SK-N-SH treated with all-trans-retinoic acid at 6 μM for 48 hours (cell line): Measurements from ENCODE around the gene MYL9.

Experiments used
- ARNTL ChIP-seq: fragments of 450-650 bp; formaldehyde crosslinking; IDR thresholded peaks from 2 replicates; pipeline ENCODE4 v1.5.0; 2020; ENCODE audit warnings: low read depth, mild to moderate bottlenecking, moderate library complexity, borderline replicate concordance
- PPARA ChIP-seq: fragments of 250-450 bp; sonication (Bioruptor Pico); IDR thresholded peaks from 2 replicates; pipeline ENCODE4 v1.5.0; 2020; ENCODE audit warnings: mild to moderate bottlenecking, borderline replicate concordance
- RARB ChIP-seq: fragments of 250-450 bp; sonication (Bioruptor Pico); IDR thresholded peaks from 2 replicates; pipeline ENCODE4 v1.8.0; 2021; ENCODE audit warnings: mild to moderate bottlenecking, moderate library complexity
- TCF4 ChIP-seq: fragments of 250-450 bp; sonication (Bioruptor Pico); IDR thresholded peaks from 2 replicates; pipeline ENCODE4 v1.8.0; 2021; ENCODE audit warnings: mild to moderate bottlenecking, moderate library complexity, borderline replicate concordance
- TOX ChIP-seq: fragments of 250-450 bp; sonication (Bioruptor Pico); IDR thresholded peaks from 2 replicates; pipeline ENCODE4 v1.8.0; 2021; ENCODE audit warnings: mild to moderate bottlenecking, moderate library complexity, borderline replicate concordance
- ZFP3 ChIP-seq: fragments of 250-450 bp; sonication (Bioruptor Pico); IDR thresholded peaks from 2 replicates; pipeline ENCODE4 v1.5.0; 2020; ENCODE audit warnings: mild to moderate bottlenecking, moderate library complexity
- ZNF8 ChIP-seq: fragments of 450-650 bp; formaldehyde crosslinking; IDR thresholded peaks from 2 replicates; pipeline ENCODE4 v1.5.0; 2020; ENCODE audit warnings: mild to moderate bottlenecking, moderate library complexity
- TF ChIP-seq, protein P1 (sequence below): fragments of 250-450 bp; sonication (Bioruptor Pico); IDR thresholded peaks from 2 replicates; pipeline ENCODE4 v1.8.0; 2021; ENCODE audit warnings: low read depth, mild to moderate bottlenecking, moderate library complexity, borderline replicate concordance
- TF ChIP-seq, protein P2 (sequence below): fragments of 250-450 bp; sonication (Bioruptor Pico); IDR thresholded peaks from 2 replicates; pipeline ENCODE4 v1.5.1; 2021; ENCODE audit warnings: mild to moderate bottlenecking, moderate library complexity
- TF ChIP-seq, protein P3 (sequence below): fragments of 250-450 bp; sonication (Bioruptor Pico); IDR thresholded peaks from 2 replicates; pipeline ENCODE4 v1.5.1; 2020; ENCODE audit warnings: low read depth, mild to moderate bottlenecking, moderate library complexity
- TF ChIP-seq, protein P4 (sequence below): fragments of 250-450 bp; sonication (Bioruptor Pico); IDR thresholded peaks from 2 replicates; pipeline ENCODE4 v1.5.0; 2020; ENCODE audit warnings: mild to moderate bottlenecking, moderate library complexity
- TF ChIP-seq, protein P5 (sequence below): fragments of 250-450 bp; sonication (Bioruptor Pico); IDR thresholded peaks from 2 replicates; pipeline ENCODE4 v1.8.0; 2020; ENCODE audit warnings: mild to moderate bottlenecking, moderate library complexity, borderline replicate concordance

DNA sequence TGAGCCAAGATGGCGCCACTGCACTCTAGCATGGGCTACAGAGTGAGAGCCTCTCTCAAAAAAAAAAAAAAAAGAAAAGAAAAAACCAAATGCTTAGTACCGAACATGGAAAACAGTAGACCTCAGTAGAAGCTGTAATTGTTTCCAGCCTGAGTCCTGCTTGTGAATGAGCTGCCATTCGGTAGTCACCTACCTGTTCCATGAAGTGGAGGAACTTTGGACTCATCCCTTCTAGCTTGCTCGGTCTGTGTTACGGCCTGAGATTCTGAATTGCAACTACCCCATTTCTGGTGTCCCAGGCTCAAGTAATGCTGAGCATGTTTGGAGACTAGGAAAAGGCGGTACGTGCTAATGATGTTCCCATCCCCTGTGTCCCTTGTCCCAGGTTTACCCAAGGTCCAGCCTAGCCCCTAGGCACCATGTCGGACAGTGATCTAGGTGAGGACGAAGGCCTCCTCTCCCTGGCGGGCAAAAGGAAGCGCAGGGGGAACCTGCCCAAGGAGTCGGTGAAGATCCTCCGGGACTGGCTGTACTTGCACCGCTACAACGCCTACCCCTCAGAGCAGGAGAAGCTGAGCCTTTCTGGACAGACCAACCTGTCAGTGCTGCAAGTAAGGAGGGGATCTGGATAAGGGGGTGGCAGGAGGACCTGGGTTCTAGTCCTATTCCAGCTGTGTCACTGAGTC, 37.2 kb downstream of the MYL9 start:
- TF ChIP-seq, protein P1, sequence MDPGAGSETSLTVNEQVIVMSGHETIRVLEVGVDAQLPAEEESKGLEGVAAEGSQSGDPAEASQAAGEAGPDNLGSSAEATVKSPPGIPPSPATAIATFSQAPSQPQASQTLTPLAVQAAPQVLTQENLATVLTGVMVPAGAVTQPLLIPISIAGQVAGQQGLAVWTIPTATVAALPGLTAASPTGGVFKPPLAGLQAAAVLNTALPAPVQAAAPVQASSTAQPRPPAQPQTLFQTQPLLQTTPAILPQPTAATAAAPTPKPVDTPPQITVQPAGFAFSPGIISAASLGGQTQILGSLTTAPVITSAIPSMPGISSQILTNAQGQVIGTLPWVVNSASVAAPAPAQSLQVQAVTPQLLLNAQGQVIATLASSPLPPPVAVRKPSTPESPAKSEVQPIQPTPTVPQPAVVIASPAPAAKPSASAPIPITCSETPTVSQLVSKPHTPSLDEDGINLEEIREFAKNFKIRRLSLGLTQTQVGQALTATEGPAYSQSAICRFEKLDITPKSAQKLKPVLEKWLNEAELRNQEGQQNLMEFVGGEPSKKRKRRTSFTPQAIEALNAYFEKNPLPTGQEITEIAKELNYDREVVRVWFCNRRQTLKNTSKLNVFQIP (CRISPR knock-in tag): no peak
- TF ChIP-seq ZNF8 (CRISPR knock-in tag) (no peak), PPARA (CRISPR knock-in tag) (no peak), TOX (no peak), TCF4 (CRISPR knock-in tag) (no peak), RARB (CRISPR knock-in tag) (no peak), ZFP3 (CRISPR knock-in tag) (no peak), ARNTL (CRISPR knock-in tag) (no peak)
- TF ChIP-seq, protein P2, sequence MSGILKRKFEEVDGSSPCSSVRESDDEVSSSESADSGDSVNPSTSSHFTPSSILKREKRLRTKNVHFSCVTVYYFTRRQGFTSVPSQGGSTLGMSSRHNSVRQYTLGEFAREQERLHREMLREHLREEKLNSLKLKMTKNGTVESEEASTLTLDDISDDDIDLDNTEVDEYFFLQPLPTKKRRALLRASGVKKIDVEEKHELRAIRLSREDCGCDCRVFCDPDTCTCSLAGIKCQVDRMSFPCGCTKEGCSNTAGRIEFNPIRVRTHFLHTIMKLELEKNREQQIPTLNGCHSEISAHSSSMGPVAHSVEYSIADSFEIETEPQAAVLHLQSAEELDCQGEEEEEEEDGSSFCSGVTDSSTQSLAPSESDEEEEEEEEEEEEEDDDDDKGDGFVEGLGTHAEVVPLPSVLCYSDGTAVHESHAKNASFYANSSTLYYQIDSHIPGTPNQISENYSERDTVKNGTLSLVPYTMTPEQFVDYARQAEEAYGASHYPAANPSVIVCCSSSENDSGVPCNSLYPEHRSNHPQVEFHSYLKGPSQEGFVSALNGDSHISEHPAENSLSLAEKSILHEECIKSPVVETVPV (CRISPR knock-in tag): no peak
- TF ChIP-seq, protein P3, sequence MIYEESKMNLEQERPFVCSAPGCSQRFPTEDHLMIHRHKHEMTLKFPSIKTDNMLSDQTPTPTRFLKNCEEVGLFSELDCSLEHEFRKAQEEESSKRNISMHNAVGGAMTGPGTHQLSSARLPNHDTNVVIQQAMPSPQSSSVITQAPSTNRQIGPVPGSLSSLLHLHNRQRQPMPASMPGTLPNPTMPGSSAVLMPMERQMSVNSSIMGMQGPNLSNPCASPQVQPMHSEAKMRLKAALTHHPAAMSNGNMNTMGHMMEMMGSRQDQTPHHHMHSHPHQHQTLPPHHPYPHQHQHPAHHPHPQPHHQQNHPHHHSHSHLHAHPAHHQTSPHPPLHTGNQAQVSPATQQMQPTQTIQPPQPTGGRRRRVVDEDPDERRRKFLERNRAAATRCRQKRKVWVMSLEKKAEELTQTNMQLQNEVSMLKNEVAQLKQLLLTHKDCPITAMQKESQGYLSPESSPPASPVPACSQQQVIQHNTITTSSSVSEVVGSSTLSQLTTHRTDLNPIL (CRISPR knock-in tag): no peak
- TF ChIP-seq, protein P4, sequence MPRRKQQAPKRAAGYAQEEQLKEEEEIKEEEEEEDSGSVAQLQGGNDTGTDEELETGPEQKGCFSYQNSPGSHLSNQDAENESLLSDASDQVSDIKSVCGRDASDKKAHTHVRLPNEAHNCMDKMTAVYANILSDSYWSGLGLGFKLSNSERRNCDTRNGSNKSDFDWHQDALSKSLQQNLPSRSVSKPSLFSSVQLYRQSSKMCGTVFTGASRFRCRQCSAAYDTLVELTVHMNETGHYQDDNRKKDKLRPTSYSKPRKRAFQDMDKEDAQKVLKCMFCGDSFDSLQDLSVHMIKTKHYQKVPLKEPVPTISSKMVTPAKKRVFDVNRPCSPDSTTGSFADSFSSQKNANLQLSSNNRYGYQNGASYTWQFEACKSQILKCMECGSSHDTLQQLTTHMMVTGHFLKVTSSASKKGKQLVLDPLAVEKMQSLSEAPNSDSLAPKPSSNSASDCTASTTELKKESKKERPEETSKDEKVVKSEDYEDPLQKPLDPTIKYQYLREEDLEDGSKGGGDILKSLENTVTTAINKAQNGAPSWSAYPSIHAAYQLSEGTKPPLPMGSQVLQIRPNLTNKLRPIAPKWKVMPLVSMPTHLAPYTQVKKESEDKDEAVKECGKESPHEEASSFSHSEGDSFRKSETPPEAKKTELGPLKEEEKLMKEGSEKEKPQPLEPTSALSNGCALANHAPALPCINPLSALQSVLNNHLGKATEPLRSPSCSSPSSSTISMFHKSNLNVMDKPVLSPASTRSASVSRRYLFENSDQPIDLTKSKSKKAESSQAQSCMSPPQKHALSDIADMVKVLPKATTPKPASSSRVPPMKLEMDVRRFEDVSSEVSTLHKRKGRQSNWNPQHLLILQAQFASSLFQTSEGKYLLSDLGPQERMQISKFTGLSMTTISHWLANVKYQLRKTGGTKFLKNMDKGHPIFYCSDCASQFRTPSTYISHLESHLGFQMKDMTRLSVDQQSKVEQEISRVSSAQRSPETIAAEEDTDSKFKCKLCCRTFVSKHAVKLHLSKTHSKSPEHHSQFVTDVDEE (CRISPR knock-in tag): no peak
- TF ChIP-seq, protein P5, sequence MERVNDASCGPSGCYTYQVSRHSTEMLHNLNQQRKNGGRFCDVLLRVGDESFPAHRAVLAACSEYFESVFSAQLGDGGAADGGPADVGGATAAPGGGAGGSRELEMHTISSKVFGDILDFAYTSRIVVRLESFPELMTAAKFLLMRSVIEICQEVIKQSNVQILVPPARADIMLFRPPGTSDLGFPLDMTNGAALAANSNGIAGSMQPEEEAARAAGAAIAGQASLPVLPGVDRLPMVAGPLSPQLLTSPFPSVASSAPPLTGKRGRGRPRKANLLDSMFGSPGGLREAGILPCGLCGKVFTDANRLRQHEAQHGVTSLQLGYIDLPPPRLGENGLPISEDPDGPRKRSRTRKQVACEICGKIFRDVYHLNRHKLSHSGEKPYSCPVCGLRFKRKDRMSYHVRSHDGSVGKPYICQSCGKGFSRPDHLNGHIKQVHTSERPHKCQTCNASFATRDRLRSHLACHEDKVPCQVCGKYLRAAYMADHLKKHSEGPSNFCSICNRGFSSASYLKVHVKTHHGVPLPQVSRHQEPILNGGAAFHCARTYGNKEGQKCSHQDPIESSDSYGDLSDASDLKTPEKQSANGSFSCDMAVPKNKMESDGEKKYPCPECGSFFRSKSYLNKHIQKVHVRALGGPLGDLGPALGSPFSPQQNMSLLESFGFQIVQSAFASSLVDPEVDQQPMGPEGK (CRISPR knock-in tag): no peak
